Central memory CD4-positive, alpha-beta T cell (primary cell): ENCODE measurements around the gene SIRT5.

Experiments used
- DNase-seq: peaks from one replicate; pipeline ENCODE4 v3.0.0; 2022

Gene SIRT5

DNA sequence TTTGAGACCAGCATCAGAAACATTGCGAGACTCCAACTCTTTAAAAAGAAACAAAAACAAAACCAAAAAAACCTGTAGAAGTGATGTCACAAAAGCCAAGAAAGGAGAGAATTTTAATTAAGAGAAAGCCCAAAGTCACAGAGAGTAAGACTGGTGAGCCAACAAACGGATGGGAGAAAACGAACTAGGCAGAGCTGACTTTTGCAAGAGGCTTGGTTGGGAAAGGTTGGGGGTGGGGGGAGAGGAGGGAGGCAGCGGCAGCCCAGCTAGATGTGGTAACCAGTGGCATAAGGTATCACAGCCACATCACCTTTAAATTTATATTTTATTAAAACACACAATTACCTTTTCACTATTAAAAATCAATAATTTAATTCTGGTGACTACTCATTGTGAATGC lies 64.2 kb downstream of the SIRT5 start:
- DNase-seq: no peak

DNA sequence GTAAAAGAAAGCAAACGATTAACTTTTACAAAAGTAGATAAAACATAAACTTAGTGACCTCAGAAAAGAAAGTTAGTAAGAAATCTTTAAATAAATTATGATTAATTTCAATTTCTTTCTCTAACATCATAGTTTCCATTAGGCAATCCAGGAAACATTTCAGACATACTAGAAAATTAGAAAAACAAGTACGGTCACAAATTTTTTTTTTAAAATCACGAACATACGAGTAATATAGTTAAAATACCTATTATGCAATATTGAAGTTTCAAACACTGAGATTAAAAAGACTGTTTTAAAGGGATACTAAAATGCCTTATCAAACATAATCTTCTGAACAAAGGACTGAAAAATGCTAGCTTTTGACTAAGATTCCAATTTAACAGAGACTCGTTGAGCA lies 66.9 kb downstream of the SIRT5 start:
- no peak for DNase-seq

DNA sequence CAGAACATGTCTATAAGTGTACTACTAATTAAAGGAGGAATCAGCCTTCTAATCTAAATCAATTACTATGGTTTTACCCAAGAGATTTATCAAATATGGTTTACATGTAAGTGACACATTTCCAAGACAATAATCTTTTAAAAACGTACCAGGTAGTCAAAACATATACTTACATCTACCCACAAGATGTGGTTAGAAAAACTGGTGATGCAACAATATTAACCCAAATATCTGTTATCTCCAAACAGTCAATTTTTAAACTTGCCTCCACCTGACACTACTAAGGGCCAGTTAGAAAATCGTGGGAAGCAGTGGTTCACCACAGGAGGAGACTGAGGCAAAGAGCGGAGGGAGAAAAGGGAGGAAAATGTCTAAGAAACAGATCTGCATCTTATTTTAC lies 68.7 kb downstream of the SIRT5 start:
- no peak for DNase-seq

DNA sequence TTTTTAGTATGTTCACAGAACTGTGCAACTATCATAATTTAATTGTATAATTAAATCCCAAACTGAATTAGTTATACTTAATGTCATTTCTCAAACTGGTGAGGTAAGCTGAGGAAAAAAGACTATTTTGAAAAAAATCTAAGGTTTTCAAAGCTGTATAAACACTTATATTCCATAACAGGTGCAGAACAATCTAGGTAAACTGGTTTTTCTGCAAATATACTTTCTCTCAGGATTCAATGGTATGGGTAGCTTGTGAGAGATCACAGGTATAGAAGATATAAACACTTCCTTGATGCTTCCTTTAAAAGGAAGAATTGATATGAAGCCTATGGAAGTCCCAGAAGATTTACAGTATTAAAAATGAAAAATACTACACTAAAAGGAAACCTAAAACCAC lies 74.4 kb downstream of the SIRT5 start:
- no peak for DNase-seq

DNA sequence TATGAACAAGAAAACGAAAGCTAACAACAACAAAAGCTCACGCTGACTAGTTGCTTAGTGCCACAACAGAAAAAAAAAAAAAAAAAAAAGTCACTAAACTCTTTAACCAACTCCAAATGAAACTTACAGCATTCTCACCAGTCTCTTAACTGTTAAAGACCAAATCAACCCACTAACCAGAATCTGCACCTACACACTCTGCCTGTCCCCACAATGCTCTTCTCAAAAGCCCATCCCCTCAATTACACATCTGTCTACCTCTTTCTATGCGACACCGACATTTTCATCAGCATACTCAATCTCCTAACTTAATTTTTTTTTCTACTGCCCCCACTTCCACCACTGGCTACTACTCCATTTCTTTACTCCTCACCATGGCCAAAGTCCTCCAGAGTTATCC lies 75.0 kb downstream of the SIRT5 start:
- no peak for DNase-seq

DNA sequence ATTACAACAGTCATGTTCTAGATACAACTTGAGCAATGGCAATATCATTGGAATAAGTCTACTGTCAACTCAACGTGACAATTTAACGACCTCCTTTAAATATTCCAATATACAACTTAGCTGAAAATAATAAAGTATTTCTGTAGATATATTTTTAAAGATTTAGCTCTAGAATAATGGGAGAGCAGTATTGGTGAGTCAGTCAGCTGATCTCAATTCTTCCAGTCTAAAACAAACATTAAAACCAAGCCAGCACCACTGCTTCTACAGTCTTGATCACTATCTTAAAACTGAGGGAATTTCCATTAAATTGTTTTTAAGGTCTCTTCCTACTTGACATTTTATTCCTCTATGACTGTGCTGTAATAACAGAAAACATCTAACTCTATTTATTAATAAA lies 78.9 kb downstream of the SIRT5 start:
- DNase-seq: no peak

DNA sequence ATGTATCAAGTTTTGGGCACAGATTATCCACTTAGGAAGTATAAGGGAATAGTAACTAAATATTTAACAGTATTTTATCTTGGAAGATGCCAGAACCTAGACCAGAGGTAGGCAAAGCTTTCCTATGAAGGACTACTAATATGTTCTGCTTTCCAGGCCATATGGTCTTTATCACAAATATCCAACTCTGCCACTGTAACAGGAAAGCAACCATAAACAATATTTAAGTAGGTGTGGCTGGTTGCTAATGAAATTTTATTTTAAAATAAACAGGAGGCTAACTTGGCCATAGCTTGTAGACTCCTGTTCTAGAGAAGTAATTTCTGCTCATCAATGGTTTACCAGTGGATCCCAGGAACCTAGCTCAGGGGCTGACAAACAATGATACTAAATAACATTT lies 80.1 kb downstream of the SIRT5 start:
- no peak for DNase-seq

DNA sequence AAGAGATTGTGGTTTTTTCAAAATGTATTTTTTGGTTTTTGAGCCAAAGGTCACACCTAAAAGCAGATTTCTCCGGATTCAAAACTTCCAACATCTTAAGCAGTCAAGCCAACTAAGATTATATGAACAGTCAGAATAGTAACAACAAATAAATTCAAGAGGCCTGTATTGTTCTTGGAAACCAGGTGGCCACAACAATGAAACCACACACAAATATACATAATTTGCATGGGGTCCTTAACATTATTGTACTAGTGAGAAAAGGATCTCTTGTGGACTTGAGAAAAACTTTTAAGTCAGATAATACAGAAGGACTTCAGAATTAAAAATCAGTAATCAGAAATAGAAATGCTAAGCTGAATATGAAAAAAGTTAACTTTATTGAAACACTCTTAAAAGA lies 81.3 kb downstream of the SIRT5 start:
- no peak for DNase-seq

DNA sequence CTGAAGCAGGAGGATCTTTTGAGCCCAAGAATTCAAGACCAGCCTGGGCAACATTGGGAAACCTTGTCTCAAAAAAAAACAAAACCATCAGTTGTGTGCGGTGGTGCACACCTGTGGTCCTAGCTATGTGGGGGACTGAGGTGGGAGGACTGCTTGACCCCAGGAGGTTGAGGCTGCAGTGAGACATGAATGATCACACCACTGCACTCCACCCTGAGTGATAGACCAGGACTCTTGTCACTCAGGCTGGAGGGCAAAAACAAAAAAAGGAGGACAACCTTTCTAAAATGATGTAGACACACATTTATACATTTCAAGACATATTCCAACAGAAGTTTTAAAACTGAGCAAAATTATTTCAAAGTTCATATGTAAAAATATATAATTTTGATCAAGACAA lies 85.9 kb downstream of the SIRT5 start:
- DNase-seq: no peak

DNA sequence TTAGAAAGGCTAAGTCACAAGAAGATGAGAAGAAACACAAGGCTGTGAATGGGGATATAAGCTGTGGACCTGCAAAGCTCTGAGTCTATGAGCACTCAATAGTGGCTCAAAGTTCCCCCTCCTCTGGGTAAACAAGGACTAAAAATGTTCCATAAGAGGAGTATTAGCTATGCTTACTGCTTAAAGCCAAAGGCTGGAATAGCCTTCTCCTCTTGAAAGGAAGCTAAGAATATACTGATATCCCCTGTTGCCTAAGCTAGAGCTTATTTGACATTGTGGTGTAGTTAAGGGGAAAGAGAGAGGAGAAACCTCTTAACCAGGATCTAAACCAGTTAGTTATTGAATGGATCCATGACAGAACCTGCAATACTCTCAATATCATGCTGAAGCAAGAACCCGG lies 86.5 kb downstream of the SIRT5 start:
- no peak for DNase-seq

DNA sequence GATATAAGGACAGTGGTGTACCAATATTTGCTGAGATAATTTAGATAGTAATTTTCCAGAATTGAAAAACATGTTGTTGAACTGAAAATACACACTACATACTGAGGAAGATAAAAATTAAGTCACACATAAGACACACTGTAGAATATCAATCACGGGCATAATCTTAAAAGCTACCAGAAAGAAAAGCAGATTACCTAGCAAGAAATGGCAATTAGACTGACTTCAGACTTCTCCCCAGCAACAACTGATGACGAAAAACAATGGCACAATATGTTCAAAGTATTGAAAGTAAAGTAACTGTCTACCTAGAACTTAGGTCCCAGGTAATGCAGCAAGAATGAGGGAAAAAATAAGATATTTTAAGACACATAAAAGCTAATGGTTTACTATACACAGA lies 87.2 kb downstream of the SIRT5 start:
- DNase-seq: no peak

DNA sequence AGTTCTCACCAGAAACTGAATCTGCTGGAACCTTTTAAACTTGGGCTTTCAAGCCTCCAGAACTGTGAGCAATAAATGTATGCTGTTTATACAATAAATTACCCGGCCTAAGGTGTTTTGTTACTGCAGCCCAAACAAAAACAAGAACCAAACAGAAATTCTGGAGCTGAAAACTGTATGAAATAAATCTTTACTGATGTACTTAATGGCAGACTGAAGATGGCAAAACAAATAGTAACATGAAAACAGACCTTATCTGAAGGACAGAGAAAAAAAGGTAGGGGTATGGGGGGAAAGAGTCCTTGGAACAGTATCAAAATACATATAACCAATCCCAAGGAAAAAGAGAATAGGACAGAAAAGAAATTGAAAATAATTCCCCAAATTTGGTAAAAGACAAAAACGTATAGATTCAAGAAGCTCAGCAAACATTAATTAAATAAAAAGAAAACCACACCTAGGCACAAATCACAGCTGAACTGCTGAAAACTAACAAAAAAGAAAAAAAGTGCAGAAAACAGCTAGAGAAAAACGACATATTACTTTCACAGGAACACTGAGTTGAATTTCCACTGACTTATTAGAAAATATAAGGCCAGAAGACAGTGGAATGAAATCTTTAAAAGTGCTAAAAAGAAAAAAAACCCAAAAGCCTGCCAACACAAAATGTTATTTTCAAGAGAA lies 88.4 kb downstream of the SIRT5 start:
- no peak for DNase-seq

DNA sequence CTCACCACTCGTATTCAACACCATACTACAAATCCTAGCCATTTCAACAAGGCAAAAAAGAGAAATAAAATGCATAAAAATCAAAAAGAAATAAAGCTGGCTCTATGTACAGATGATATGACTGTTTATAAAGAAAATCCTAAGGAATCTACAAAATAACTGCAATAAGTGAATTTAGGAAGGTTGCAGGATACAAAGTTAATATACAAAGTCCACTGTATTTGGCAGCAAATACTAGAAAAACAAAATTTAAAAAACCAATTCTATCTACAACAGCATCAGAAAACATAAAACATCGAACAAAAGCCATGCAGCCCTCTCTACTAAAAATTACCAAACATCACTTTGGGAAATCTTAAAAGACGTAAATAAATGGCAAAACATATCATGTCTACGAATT lies 89.6 kb downstream of the SIRT5 start:
- DNase-seq: no peak
